ENCODE data around the gene PDZD11.
"Not testable (repeated sequence)": the region's sequence is repeated elsewhere in the genome, so short reads cannot be mapped to it uniquely, and the experiment has no call there.

Gene PDZD11, protein sequence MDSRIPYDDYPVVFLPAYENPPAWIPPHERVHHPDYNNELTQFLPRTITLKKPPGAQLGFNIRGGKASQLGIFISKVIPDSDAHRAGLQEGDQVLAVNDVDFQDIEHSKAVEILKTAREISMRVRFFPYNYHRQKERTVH

DNA sequence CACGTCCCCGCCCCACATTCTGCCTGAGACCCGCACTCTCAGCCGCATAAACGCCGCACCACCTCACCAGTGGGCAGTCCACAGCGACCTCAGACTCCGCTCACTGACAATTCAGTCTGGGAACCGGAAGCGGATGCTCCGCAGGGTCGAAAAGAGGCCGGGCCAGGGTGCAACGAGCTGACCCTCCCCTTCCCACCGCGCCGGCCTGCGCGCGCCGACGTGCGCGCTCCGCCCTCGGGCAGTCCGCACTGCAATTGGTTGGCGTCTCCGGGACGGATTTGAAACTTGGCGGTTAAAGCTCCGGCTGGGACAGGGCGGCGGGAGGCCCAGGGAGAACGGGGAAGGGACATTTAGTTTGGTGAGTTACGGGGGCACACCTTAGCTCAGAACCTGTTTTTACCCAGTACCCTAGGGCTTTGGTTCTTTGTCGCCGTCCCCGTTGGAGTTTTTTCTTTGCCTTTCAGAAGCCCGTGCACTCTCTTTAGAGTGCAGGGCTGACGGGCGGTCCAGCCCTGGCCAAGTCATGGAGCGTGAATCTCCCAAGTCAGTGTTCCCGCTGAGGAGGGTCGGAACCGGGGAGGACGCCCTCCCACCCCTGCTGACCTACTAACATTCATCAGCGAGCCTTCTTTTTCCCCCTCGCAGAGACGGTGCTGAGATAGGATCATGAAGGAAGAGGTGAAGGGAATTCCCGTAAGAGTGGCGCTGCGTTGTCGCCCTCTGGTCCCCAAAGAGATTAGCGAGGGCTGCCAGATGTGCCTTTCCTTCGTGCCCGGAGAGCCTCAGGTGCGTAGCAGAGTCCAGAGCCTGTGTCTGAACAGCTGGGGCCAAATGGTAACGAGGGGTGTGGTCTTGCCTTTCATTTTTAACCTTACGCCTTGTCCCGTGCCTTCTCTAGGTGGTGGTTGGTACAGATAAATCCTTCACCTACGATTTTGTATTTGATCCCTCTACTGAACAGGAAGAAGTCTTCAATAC, at the start of gene PDZD11, which contains the start of gene KIF4A:
Gene PDZD11, minus strand, starts transcription at position 135 of the 978 bp plus-strand sequence. CDS start 586 bp downstream, outside the sequence.
Gene KIF4A, plus strand, starts transcription at position 312 of the 978 bp plus-strand sequence. Its CDS starts 355 bp downstream, at position 667.
- peak; percentile 80 for DNase-seq (ENCODE audit: low read depth)

DNA sequence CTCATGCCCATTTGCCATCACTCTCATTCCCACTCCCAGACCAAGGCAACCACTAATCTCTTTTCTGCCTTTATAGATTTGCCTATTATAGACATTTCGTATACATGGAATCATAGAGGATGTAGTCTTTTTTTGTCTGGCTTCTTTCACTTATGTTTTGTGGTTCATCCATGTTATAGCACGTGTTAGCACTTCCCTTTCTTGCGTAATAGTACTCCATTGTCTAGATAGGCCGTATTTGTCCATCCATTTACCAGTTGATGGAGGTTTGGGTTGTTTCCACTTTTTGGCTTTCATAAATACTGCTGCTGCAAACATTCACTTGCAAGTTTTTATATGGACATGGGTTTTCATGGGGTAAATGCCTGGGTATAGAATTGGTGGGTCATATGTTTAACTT, 48.6 kb upstream of the PDZD11 start:
- no peak for DNase-seq (ENCODE audit: low read depth)

DNA sequence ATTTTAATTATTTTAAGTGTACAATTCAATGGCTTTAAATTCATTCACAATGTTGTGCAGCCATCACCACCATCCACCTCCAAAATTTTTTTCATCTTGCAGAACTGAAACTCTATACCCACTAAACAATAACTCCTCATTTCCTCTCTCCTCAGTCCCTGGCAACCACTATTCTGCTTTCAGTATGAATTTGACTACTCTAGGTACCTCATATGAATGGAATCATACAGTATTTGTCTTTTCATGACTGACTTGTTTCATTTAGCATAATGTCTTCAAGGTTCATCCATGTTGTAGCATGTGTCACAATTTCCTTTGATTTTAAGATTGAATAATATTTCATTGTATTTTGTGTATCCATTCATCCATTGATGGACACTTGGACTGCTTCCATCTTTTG, 47.0 kb upstream of the PDZD11 start:
- DNase-seq (ENCODE audit: low read depth) = no peak

DNA sequence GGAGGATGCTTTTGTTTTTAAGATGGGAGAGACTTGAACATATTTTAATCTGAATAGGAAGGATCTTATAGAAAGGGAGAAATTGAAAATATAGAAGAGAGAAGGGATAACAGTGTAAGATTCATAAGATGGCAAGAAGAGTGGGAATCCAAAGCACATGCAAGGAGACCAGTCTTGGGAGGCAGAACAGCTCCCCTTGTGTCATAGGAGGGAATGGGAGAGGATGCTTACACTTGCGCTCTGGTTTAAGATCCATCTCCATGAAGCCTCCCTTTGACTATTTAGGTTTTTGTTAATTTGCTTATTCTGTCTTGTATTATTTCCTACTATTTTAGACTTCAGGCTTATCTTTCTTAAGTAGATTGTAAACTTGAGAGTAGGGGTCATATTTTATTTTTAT, 42.9 kb upstream of the PDZD11 start:
- DNase-seq (ENCODE audit: low read depth) = no peak

DNA sequence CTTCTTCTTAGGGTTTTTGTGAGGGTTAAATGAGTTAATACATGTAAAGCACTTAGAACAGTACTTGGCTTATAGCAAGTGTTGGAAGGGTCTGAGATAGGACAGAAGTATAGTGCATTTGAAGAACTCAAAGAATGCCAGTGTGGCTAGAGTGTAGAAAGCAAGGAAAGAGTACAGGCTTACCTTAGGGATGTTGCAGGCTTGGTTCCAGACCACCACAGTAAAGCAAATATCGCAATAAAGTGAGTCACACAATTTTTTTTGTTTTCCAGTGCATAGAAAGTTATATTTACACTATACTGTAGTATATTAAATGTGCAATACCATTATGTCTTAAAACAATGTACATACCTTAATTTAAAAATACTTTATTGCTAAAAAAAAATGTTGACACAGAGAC, 41.4 kb upstream of the PDZD11 start:
- no peak for DNase-seq (ENCODE audit: low read depth)

DNA sequence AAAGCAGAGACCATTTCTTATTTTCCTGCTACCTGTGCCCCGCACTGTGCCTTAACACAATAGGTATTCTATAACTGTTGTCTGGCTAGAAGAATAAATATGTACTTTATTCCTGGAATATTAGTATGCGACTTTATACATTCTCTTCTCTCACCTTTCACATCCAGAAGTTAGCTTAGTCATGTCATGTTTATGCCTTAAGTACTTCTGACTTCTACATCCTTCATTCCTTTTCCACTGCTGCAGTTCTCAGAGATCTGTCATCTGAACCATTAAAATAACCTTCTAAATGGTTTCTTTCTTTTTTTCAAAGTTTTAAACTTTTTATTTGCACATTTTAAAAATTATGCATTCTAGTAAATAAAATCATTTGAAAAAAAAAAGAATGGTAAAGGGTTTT, 34.6 kb upstream of the PDZD11 start:
- no peak for DNase-seq (ENCODE audit: low read depth)

DNA sequence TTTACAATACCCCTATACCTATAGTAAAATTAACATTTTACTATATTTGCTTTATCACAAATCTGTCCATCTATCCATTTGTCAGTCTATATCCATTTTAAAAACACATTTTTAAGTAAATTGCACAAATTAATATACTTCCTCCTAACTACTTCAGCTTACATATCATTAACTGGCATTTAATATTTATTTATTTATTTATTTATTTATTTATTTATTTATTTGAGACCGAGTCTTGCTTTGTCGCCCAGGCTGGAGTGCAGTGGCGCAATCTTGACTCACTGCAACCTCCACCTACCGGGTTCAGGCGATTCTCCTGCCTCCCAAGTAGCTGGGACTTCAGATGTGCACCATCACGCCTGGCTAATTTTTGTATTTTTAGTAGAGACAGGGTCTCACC, 33.9 kb upstream of the PDZD11 start:
- DNase-seq (ENCODE audit: low read depth) = not testable (repeated sequence)

DNA sequence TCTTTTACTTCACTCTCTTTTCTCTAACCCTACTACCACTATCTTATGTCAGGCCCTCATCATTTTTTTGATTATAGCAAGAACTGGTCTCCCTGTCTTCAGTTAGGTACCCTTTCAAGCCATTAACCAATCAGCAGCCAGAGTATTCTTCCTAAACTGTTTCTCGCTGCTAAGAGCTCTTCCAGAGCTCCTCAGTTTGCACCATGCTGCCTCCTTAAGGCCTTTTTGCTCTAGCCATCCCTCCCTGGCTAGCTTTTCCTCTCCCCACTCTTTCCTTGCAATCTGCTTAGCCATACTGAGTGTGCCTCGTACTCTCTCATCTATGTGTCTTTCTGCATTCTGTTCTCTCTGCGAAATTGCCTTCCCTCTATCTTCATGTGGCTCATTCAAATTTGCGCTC, 33.1 kb upstream of the PDZD11 start:
- no peak for DNase-seq (ENCODE audit: low read depth)

DNA sequence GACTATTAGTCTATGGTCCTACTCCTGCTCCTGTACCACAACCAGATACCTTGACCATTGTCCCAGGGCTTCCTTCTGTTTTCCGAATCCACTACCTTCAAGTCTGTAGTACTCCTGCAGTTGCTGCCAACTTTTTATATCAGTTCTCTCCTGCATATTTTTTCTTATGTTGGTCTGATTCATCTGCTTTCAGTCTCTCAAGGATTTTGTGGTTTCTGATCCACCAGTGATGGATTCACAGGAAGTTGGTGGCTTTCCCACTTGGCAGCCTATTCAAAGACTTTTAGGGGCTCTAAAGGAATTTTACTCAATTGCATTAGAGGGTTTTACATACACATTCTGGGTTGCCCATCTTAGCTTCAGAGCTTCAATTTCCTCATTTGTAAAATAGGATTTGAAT, 23.8 kb upstream of the PDZD11 start:
- DNase-seq (ENCODE audit: low read depth) = no peak

DNA sequence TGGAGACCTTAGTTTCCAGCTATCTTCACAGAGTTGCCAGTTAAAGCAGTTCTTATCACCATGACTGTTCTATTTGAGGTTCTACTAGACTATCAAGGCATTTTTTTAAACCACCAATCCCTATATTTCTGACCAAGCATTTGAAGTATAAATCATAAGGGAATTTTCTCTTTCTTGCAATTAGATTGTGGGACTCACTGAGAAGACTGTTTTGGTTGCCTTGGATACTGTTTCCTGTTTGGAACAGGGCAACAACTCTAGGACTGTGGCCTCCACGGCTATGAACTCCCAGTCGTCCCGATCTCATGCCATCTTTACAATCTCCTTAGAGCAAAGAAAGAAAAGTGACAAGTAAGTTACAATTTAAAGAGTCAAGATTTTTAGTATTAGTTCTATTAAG, 12.0 kb upstream of the PDZD11 start:
- DNase-seq (ENCODE audit: low read depth) = no peak

DNA sequence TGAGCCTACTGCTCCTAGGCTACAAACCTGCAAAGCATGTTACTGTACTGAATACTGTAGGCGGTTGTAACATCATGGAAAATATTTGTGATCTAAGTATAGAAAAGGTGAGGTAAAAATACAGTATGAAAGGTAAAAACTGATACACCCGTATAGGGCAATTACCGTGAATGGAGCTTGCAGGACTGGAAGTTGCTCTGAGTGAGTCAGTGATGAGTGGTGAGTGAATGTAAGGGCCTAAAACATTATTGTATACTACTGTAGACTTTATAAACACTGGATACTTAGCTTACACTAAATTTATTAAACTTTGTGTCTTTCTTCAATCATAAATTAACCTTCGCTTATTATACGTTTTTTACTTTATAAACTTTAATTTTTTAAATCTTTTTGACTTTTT, 3.9 kb upstream of the PDZD11 start:
- DNase-seq (ENCODE audit: low read depth) = no peak

DNA sequence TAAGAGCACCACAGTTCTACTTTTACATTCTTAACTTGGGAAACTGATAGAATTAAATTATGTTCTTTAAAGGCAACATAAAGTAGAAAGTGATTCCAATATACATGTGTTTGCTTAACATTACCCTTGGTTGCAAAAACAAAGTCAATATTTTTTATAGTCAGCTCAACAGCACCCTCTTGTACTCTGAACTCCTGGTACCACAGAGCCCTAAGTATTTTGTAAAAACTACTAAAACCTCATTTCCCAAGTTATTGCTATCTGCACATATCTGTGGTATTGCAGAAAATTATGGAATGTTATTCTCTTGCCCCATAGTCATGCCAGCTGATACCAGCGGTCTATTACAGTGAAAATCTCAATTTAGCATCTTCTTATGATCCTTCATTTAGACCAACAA, 3.1 kb upstream of the PDZD11 start:
- no peak for DNase-seq (ENCODE audit: low read depth)

DNA sequence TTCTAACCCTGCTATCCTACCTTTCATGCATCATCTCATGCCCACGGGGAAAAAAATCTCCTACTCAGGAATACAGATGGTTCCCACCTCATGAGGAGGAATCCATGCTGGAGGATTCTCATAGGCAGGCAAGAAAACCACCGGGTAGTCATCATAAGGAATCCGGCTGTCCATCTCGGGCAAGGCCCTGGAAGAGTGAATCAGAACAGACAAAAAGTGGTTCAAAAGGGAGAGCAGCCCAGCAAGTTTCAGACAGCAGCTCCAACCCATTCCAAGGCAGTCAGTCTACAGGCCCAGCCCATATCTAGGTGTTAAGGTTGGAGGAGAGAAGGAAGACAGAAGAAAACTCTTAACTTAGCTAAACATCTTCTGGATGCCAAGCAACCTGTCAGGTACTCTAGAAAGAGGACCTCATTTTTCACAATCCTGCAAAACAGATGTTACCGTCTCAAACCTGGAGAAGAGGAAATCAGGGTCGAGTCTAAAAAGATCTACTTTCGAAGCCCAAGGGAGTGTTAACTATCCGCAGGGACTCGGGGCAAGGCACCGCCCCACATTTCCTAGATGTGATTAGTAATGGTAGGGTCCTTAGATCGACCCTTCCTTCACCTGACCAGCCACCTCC, 447 bp downstream of the PDZD11 start:
- no peak for DNase-seq (ENCODE audit: low read depth)

DNA sequence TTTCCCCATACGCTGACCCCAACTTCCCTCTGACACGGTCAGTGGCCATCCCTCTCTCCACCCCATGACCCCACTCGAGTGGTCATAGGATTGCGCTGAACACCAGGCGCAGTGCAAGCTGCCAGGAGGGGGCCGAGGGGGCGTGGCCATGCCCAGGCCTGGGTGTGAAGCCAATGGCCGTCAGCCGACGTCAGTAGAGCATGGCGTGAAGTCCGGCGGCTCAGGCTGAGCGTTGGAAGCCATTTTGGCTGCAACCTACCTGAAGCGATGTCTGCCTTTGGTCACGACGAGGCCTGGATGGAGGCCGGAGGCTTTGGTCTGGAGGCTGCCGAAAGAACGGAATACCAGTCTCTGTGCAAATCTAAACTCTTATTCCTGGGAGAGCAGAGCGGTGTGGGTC, 7.8 kb downstream of the PDZD11 start, which contains the start of gene RAB41:
Gene RAB41, plus strand, starts transcription at position 222 of the 400 bp plus-strand sequence. Its CDS starts 46 bp downstream, at position 268.
- no peak for DNase-seq (ENCODE audit: low read depth)

DNA sequence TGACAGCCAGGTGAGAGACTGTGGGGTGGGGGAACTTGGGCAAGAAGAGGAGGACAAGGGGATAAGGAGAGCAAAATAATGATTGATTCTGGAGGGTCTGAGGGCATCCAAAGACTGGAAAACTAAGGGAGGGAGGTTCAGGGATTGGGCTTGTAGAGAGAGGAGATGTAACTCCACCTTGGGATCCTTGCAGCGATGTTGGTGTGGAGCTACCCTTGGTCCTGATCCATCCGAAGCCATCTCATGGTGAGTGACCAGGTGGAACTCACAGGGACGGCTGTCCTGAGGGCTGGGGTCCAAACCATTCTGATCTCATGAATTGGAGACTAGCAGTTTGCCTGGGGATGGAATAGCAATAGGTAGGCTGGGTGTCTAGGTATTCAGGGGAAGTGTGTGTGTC, 9.2 kb downstream of the PDZD11 start:
- DNase-seq (ENCODE audit: low read depth) = no peak

DNA sequence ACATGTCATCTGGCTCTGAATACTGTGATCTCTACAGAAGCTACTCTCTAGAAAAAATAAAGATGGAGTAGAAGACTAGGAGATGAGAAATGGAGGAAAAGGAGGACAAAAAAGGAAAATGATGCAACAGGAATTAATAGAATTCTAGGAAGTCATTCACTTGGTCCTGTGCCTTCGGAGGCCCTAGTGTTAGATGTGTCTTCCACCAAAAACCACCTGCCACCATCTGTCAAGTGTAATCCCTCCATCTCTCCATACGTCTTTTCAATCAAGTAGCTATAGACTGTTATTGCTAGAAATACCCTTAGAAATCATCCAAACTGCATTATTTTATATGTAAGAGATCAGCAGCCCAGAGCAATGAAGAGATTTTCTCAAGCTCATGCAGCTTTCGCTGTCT, 10.6 kb downstream of the PDZD11 start:
- DNase-seq (ENCODE audit: low read depth) = no peak

DNA sequence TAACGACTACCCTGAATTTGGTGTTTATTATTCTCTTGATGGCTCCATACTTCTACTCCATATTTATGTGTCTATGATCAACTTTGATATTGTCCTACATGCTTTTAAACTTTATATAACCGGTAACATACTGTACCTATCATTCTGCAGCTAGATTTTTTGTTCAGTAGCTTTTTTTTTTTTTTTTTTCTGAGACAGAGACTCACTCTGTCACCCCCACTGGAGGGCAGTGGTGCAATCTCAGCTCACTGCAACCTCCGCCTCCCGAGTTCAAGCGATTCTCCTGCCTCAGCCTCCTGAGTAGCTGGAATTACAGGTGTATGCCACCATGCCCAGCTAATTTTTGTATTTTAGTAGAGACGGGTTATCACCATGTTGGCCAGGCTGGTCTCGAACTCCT, 15.7 kb downstream of the PDZD11 start:
- not testable (repeated sequence) for DNase-seq (ENCODE audit: low read depth)

DNA sequence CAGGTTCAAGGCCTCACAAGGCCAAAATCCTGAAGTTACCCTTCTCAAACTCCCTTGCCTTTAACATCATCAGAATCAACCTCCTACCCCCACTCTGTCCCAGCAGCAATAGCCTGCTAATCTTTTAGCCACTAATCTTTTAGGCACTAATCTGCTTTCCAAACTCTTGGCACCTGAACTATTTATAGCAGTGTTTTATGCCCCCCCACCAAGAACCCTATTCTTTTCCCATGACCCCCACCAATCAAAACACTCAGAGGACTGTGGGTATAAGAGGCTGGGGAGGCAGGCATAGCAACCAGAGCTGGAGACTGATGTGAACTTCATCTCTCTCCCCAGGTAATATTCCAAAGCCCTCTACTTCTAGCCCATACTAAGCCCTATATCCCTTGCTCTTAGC, 21.7 kb downstream of the PDZD11 start, which contains the start of gene ARR3:
Gene ARR3, plus strand, starts transcription at position 301 of the 400 bp plus-strand sequence. CDS start 1,052 bp downstream, outside the sequence.
- no peak for DNase-seq (ENCODE audit: low read depth)

DNA sequence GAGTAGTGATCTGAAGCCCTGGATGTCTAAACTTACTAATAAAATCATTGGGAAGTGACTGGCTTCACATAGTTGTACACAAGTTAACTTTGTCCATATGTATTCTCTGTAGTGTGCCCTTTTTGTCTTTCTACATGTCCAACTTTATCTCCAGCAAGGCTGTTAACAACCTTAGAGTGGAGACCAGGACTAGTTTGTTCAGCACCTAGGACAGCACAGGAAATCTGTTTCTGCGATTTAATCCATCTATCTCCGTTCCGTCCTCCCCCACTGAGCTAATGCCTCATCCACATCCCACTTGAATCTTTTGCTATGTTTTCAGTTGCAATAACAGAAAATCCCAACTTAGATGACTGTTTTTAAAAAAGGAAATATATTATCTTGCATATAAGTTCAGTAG, 24.9 kb downstream of the PDZD11 start:
- DNase-seq (ENCODE audit: low read depth) = no peak

DNA sequence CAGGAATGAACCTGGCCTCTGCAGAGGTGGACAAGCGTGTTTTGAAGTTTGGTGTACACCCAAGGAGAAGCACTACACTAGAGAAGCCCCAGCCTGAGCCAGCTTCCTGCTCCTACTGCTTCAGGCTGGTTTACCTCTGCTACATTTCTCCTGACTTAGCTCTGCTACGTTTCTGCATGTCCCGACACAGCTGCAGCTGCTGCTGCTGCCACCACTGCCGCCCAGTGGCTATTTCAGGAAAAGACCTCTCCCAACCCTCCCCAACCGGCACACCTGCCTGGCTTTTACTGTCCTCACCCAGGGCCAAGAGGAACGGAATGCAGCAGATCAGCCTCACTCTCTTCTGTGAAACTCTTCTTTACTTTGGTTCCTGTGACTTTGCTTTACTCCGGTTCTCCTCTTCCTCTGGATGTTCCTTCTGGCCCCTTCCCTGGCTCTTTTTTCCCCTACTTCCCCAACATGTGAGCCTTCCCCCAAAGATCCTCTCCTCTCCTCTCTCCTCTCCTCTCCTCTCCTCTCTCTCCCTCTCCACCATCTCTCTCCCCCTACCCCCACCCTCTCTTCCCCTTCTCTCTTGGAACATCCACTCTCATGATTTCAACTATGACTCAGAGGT, 26.7 kb downstream of the PDZD11 start:
- DNase-seq (ENCODE audit: low read depth) = peak; percentile 26

DNA sequence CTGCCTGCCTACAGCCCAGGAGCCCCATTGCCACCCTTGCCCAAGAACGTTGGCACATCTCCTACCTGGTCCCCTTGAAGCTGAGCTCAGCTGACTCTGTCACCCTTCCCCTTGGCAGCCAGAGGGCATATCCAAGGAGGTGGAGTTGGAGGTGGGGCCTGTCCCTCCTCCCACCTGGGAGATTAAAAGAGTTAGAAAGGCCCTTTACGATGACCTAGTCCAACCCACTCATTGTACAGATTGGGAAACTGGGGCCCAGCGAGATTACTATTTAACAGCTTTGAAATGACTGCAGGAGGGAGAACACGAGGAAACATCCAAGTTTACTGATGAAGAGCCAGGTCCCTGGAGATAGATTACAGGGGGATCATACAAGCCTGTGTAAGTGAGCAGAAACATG, 29.6 kb downstream of the PDZD11 start, which contains the start of gene P2RY4:
Gene P2RY4, minus strand, starts transcription at position 101 of the 400 bp plus-strand sequence. CDS start 580 bp downstream, outside the sequence.
- no peak for DNase-seq (ENCODE audit: low read depth)
